Measurements from ENCODE around the gene PTPN6.

The PTPN6 gene

GRCh38 chr12:6927379-6928021, 23.7 kb upstream of the PTPN6 start, which contains the start of gene ATN1:
TSS of gene ATN1 (plus strand) at chr12:6927959. CDS start at chr12:6934002, 6,043 bp downstream.
- H3K23ac ChIP-seq (ENCODE audit: low read length in 2 of 2), result peak within 1 kb of the TSS in 1 of 2 experiments; percentile 97
- under 1% methylated on average over 47 of the region's 66 CpGs for WGBS
- H4K8ac ChIP-seq (ENCODE audit: low read length), result peak within 1 kb of the TSS; percentile 94
- peak within 1 kb of the TSS; percentile 98 to 99 for H3K18ac ChIP-seq (ENCODE audit: low read depth in 1 of 2, low read length in 2 of 2)
- peaks cover 33% of the 10 kb centered on the region for H3K4me1 ChIP-seq (ENCODE audit: control insufficient read depth, insufficient read depth, low read depth, low read length)
- peak within 1 kb of the TSS; percentile 63 to 85 for H3K14ac ChIP-seq (ENCODE audit: low read length in 2 of 2)
- peak within 1 kb of the TSS; percentile 92 for H2BK15ac ChIP-seq (ENCODE audit: low read depth, poor library complexity, severe bottlenecking)
- H2AFZ ChIP-seq (ENCODE audit: low read depth, low read length), result no peak within 1 kb of the TSS
- no peaks in the 10 kb centered on the region for H3K79me1 ChIP-seq (replicated peaks; ENCODE audit: low read length, poor library complexity, severe bottlenecking)
- no peaks in the 10 kb centered on the region for H3K9me3 ChIP-seq (ENCODE audit: control insufficient read depth, low read length)
- DNase-seq, result peak; percentile 83
- peak within 1 kb of the TSS; percentile 85 to 97 for H3K4me3 ChIP-seq (ENCODE audit: insufficient read depth in 1 of 2, low read depth in 1 of 2, low read length in 2 of 2)
- H3K9ac ChIP-seq (ENCODE audit: low read length), result peak within 1 kb of the TSS; percentile 91
- H2BK12ac ChIP-seq (ENCODE audit: low read length in 2 of 2), result peak within 1 kb of the TSS in 1 of 2 experiments; percentile 86
- H3K4ac ChIP-seq (ENCODE audit: low read depth in 1 of 2, low read length in 2 of 2), result peak within 1 kb of the TSS; percentile 92 to 94
- H3K27me3 ChIP-seq (ENCODE audit: control insufficient read depth in 1 of 2, insufficient read depth in 1 of 2, low read length in 2 of 2), result no peaks in the 10 kb centered on the region
- peak within 1 kb of the TSS; percentile 88 for H3K4me2 ChIP-seq (ENCODE audit: low read length, poor library complexity, severe bottlenecking)
- H2BK5ac ChIP-seq (ENCODE audit: low read depth, low read length, poor library complexity, severe bottlenecking), result peak within 1 kb of the TSS; percentile 94
- H2BK120ac ChIP-seq (ENCODE audit: low read depth, low read length), result peak within 1 kb of the TSS; percentile 97
- peak within 1 kb of the TSS; percentile 78 for H3K27ac ChIP-seq (ENCODE audit: low read length, poor library complexity, severe bottlenecking)
- peaks cover 3 to 21% of the 10 kb centered on the region in 2 experiments for H3K36me3 ChIP-seq (ENCODE audit: control insufficient read depth in 1 of 2, insufficient read depth in 2 of 2, low read depth in 1 of 2, low read length in 2 of 2)
- H4K91ac ChIP-seq (ENCODE audit: low read length), result peak within 1 kb of the TSS; percentile 95
- peak within 1 kb of the TSS; percentile 81 for H2AK5ac ChIP-seq (ENCODE audit: low read length, severe bottlenecking)

DNA sequence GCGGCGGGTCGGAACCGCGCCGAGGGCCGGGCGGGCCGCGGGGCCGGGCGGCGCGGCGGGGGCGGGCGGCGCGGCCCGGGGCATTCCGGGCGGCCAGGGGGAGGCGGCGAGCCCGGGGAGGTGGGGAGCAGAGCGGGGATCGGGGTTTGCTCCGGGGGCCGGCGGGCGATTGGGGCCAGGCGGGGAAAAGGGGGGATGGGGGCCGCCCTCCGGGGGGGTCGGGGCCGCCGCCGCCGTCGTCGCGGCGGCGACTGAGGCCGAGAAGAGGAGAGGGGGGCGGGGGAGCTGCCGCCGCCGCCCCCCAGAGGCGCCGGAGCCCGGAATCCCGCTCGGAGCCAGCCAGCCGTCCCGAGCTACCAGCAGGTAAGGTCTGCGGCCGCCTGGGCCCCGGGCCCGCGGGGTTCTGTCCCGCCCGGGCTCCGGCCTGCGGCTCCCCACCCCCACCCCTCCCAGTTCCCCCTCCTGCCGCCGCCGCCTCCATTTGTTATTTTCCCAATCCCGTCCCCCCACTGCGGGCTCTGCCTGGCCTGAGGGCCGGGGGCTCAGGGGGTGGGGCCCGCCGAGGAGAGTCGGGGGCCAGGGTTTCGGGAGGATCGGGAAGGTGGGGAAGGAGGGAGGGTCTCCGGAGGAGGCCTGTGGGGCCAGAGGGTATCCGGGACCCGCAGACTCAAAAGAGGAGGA, 23.0 kb upstream of the PTPN6 start:
- Histone ChIP-seq H2BK5ac (ENCODE audit: low read depth, low read length, poor library complexity, severe bottlenecking) (no peak overlapping the region), H4K8ac (ENCODE audit: low read length) (no peak overlapping the region), H3K79me1 (replicated peaks; ENCODE audit: low read length, poor library complexity, severe bottlenecking) (no peaks in the 10 kb centered on the region), H3K4me2 (ENCODE audit: low read length, poor library complexity, severe bottlenecking) (peak overlapping the region; percentile 88), H3K9ac (ENCODE audit: low read length) (peak overlapping the region; percentile 90), H3K4me1 (ENCODE audit: control insufficient read depth, insufficient read depth, low read depth, low read length) (peaks cover 34% of the 10 kb centered on the region), H2BK12ac (ENCODE audit: low read length in 2 of 2) (peak overlapping the region in 1 of 2 experiments; percentile 40), H3K4ac (ENCODE audit: low read depth in 1 of 2, low read length in 2 of 2) (peak overlapping the region; percentile 92 to 94), H3K18ac (ENCODE audit: low read depth in 1 of 2, low read length in 2 of 2) (peak overlapping the region; percentile 91 to 99), H3K36me3 (ENCODE audit: control insufficient read depth in 1 of 2, insufficient read depth in 2 of 2, low read depth in 1 of 2, low read length in 2 of 2) (peaks cover 3 to 22% of the 10 kb centered on the region in 2 experiments), H2AK5ac (ENCODE audit: low read length, severe bottlenecking) (peak overlapping the region; percentile 68), H3K23ac (ENCODE audit: low read length in 2 of 2) (peak overlapping the region in 1 of 2 experiments; percentile 70), H3K9me3 (ENCODE audit: control insufficient read depth, low read length) (no peaks in the 10 kb centered on the region), H2BK15ac (ENCODE audit: low read depth, poor library complexity, severe bottlenecking) (peak overlapping the region; percentile 63), H3K14ac (ENCODE audit: low read length in 2 of 2) (peak overlapping the region; percentile 63 to 82), H2BK120ac (ENCODE audit: low read depth, low read length) (peak overlapping the region; percentile 97), H3K4me3 (ENCODE audit: insufficient read depth in 1 of 2, low read depth in 1 of 2, low read length in 2 of 2) (peak overlapping the region; percentile 85 to 97), H2AFZ (ENCODE audit: low read depth, low read length) (no peak overlapping the region), H4K91ac (ENCODE audit: low read length) (peak overlapping the region; percentile 95), H3K27ac (ENCODE audit: low read length, poor library complexity, severe bottlenecking) (peak overlapping the region; percentile 71), H3K27me3 (ENCODE audit: control insufficient read depth in 1 of 2, insufficient read depth in 1 of 2, low read length in 2 of 2) (no peaks in the 10 kb centered on the region)
- no peak for DNase-seq
- under 1% methylated on average over 11 of the region's 79 CpGs for WGBS

DNA sequence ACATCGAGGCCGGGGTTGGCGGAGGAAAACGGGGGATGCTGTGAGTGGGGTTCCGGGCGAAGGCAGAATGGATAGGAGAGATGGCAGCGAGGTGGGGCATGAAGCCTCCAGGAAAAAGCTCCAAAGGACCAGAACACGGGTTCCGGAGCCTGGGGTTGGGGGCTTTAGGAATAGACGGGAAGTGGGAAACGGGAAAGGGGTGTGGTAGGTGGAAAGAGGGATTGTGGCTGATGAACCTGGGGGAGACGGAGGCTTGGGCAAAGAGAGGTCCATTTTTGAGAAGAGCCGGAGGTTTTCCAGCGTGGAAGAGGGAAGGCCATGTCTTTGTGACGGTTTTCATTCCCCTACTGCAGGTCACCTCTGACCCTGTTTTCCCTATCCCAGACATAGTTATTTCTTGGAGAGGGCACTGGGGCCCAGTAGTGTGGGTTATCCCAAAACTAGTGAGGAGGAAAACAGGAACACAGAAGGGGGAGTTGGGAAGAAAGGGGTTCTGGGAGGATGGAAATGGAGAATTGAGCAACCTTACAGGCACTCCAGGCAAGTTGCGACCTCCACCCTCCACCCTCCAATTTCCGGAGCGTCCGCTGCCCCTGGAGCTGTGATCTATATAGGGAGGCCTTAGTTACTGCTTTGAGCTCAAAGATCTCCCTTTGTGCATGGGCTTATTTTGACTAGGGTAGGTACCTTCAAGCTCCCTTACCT, 22.3 kb upstream of the PTPN6 start:
- Histone ChIP-seq H3K14ac (ENCODE audit: low read length in 2 of 2) (peak overlapping the region; percentile 63 to 90), H3K4ac (ENCODE audit: low read depth in 1 of 2, low read length in 2 of 2) (peak overlapping the region in 1 of 2 experiments; percentile 94), H3K9me3 (ENCODE audit: control insufficient read depth, low read length) (no peaks in the 10 kb centered on the region), H2BK15ac (ENCODE audit: low read depth, poor library complexity, severe bottlenecking) (peak overlapping the region; percentile 63), H3K23ac (ENCODE audit: low read length in 2 of 2) (peak overlapping the region in 1 of 2 experiments; percentile 99), H4K91ac (ENCODE audit: low read length) (peak overlapping the region; percentile 53), H3K27me3 (ENCODE audit: control insufficient read depth in 1 of 2, insufficient read depth in 1 of 2, low read length in 2 of 2) (no peaks in the 10 kb centered on the region), H2BK120ac (ENCODE audit: low read depth, low read length) (peak overlapping the region; percentile 97), H2AFZ (ENCODE audit: low read depth, low read length) (no peak overlapping the region), H3K27ac (ENCODE audit: low read length, poor library complexity, severe bottlenecking) (peak overlapping the region; percentile 71), H2BK12ac (ENCODE audit: low read length in 2 of 2) (peak overlapping the region in 1 of 2 experiments; percentile 47), H3K79me1 (replicated peaks; ENCODE audit: low read length, poor library complexity, severe bottlenecking) (no peaks in the 10 kb centered on the region), H3K4me1 (ENCODE audit: control insufficient read depth, insufficient read depth, low read depth, low read length) (peaks cover 39% of the 10 kb centered on the region), H3K9ac (ENCODE audit: low read length) (peak overlapping the region; percentile 90), H2AK5ac (ENCODE audit: low read length, severe bottlenecking) (peak overlapping the region; percentile 68), H2BK5ac (ENCODE audit: low read depth, low read length, poor library complexity, severe bottlenecking) (no peak overlapping the region), H3K36me3 (ENCODE audit: control insufficient read depth in 1 of 2, insufficient read depth in 2 of 2, low read depth in 1 of 2, low read length in 2 of 2) (peaks cover 3 to 22% of the 10 kb centered on the region in 2 experiments), H3K4me3 (ENCODE audit: insufficient read depth in 1 of 2, low read depth in 1 of 2, low read length in 2 of 2) (peak overlapping the region; percentile 85 to 97), H4K8ac (ENCODE audit: low read length) (no peak overlapping the region), H3K18ac (ENCODE audit: low read depth in 1 of 2, low read length in 2 of 2) (peak overlapping the region; percentile 19 to 91), H3K4me2 (ENCODE audit: low read length, poor library complexity, severe bottlenecking) (peak overlapping the region; percentile 88)
- WGBS, result 1% methylated on average over 17 of the region's 19 CpGs
- DNase-seq, result no peak
